RWPE1 (cell line): Measurements from ENCODE around the gene CRLF1.
A peak's percentile ranks its signal among the peaks of the same experiment; 100 is the strongest.

Source experiments
- CTCF ChIA-PET: fragments of 350-600 bp; sonication (Branson Sonifier 250); formaldehyde crosslinking; extraction: SDS; loops from one replicate; lab custom pipeline; 2021; lab: Yijun Ruan, JAX
- POLR2A ChIA-PET: fragments of 400-600 bp; formaldehyde crosslinking; extraction: SDS; loops from one replicate; lab custom pipeline; 2020; ENCODE audit warnings: antibody characterized with exemption; ENCODE audit not compliant: low non-redundant PET; lab: Yijun Ruan, JAX
- DNase-seq: peaks from one replicate; pipeline ENCODE4 v3.0.0; 2012; ENCODE audit warnings: low spot score
- H3K27ac ChIP-seq: fragments of 450-650 bp; 2 replicates; pipeline ENCODE4 v1.5.1; 2017
- CTCF ChIP-seq: fragments of 450-650 bp; conservative IDR thresholded peaks from 2 replicates; pipeline ENCODE4 v1.5.1; 2017; ENCODE audit warnings: low read depth, mild to moderate bottlenecking

CRLF1 gene

GRCh38 chr19:18607226-18608101 lies 865 bp upstream of the CRLF1 start:
- TF ChIP-seq CTCF = no peak
- H3K27ac ChIP-seq = peak overlapping the region; percentile 10; the same call in 1 of the 2 replicates

DNA sequence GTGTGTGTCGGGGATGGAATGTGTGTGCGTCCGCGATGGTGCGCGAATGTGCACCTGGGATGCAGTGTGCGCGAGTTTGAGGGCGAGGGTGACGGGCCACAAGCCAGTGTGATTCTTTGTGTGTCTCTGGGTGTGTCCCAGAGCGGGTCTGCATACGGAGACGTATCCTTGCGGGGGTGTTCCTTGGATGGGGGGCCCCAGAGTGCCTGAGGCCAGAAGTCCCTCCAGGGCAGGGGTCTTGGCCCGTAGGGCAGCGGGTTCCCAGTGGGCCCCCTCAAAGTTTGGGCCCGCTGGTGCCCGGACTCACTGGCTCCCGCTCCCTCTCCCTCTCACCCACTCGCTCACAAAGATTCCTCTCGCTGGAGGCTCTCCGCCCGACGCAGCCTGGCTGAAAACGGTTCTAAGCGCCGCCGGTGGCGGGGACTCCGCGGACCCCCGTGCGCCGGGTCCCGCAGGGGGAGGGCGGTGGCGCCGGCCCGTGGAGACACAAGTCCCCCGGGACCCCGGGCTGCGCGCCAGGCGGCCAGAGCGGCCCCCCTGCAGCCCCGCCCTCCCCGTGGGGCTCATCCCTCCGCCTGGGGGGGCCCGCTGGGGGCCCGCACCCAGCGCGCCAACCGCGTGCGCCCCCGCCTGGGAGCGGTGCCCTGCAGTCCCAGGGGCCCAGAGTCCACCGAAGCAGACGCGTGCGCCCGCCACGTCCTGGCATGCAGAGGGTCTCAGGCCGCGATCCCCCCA lies 886 bp downstream of the CRLF1 start:
- no peak overlapping the region for H3K27ac ChIP-seq
- CTCF ChIA-PET = no interaction called here
- TF ChIP-seq CTCF = no peak
- POLR2A ChIA-PET = no interaction called here
- DNase-seq = no peak

More at GRCh38 chr19:18607226-18608101, 865 bp upstream of the CRLF1 start:
- ChIA-PET CTCF (interaction anchor here (1.0 kb wide), 3 partner anchors 24 to 240 kb away, joined by 3 to 5 read pairs (median 4); no protein-coding TSS in a partner anchor), POLR2A (no interaction called here)
- no peak for DNase-seq

GRCh38 chr19:18605196-18605545 lies 1.4 kb downstream of the CRLF1 start:
- H3K27ac ChIP-seq = peak overlapping the region; percentile 17; the same call in 1 of the 2 replicates
- DNase-seq = no peak
- TF ChIP-seq CTCF = no peak
- POLR2A ChIA-PET = no interaction called here
- CTCF ChIA-PET = no interaction called here

DNA sequence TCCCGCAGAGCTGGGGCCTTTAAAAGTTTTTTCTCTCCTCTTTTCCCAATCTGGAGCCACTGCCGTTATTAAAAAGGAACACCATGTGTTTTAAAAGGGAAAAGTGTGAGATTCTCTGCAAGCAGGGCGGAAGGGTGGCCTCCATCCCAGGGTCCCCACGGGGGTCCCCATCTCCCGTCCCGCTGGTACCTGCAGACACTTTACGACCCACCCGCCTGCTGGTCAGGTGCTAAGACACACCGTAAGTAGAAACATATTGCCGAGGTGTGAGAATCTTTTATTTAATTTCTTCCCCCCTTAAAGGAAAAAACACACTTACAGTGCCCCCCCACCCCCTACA lies 1.8 kb downstream of the CRLF1 start:
- CTCF ChIA-PET = interaction anchor here (1.9 kb wide), 1 partner anchor 10 kb away, joined by 10 read pairs; no protein-coding TSS in a partner anchor

DNA sequence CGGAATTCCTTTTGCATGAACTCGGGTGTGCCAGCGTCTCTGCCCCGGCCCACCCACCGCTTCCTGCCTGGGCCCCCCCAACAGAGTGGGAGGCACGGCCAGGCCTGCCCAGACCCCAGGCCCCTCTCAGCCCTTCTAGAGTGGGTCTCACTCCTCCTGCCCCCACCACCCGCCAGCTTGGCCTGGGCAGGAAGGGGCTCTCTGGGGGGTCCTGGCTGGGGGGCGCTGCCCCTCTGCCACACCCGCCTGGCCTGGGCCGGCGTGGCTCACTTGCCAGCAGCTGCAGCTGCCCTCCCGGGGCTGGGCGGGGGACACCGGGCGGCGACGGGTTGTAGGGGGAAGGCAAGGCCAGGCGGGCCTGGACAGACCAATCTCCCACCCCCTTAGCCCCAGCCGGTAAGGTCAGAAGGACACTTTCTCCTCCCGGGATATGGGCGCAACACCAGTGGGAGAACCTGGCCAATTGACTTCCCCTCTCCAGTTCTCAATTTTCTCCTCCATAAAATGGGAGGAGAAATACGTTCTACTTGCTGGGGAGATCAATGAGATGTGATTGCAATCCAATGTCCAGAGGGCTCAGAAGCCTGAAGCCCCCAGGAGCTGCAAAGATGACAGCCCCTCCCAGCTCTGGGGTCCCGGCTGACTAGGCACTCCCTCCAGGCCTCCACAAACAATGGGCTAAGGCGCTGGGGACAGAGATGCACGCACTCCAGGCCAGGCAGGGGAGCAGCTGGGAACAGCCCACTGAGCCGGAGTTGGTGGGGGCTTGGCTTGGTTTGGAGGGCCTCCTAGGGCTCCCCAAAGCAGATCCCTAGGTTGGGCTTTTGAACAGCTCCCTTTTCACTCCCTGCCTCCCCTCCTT lies 2.4 kb downstream of the CRLF1 start:
- H3K27ac ChIP-seq = peak overlapping the region; percentile 17; the same call in 1 of the 2 replicates
- ChIA-PET POLR2A (no interaction called here), CTCF (interaction anchor here (1.9 kb wide), 1 partner anchor 10 kb away, joined by 10 read pairs; no protein-coding TSS in a partner anchor)
- no peak for DNase-seq
- no peak for TF ChIP-seq CTCF

More for the DNA sequence above, 1.8 kb downstream of the CRLF1 start:
- no peak for DNase-seq
- POLR2A ChIA-PET = no interaction called here
- TF ChIP-seq CTCF = no peak
- peak overlapping the region; percentile 17; the same call in 1 of the 2 replicates for H3K27ac ChIP-seq
